GM12878 (cell line): ENCODE results near the gene PRKCI. TPM values are rescaled to one million over a fixed set of nuclear protein-coding genes. Genes with fewer than 3 reads are reported as not detected.
A peak's percentile ranks its signal among the peaks of the same experiment; 100 is the strongest.

ENCODE experiments used
- BCL11A ChIP-seq: IDR thresholded peaks from 2 replicates; pipeline ENCODE4 v1.6.1; 2011; ENCODE audit warnings: low read depth, low read length
- CBX3 ChIP-seq: fragments of 200-600 bp; sonication (generic); IDR thresholded peaks from 2 replicates; pipeline ENCODE4 v1.6.1; 2016; ENCODE audit warnings: low read depth, borderline replicate concordance
- CEBPB ChIP-seq, 2 experiments: fragments of 150-350 bp in 1 of 2; IDR thresholded peaks; 2 replicates each; pipeline ENCODE4 v1.6.1; 2012 to 2014; ENCODE audit warnings: low read depth in 2 of 2, low read length in 2 of 2, borderline replicate concordance in 1 of 2, inconsistent platforms in 1 of 2
- CHD1 ChIP-seq: IDR thresholded peaks from 2 replicates; pipeline ENCODE4 v1.6.1; 2012; ENCODE audit warnings: low read depth, low read length, improper control_type of control experiment
- JUNB ChIP-seq: IDR thresholded peaks from 2 replicates; pipeline ENCODE4 v1.6.1; 2016; ENCODE audit warnings: antibody characterized with exemption, mild to moderate bottlenecking
- KAT2A ChIP-seq: conservative IDR thresholded peaks from 2 replicates; pipeline ENCODE4 v1.6.1; 2011; ENCODE audit warnings: low read depth, low read length; ENCODE audit not compliant: control insufficient read depth
- KDM1A ChIP-seq: fragments of 200-600 bp; sonication (generic); IDR thresholded peaks from 2 replicates; pipeline ENCODE4 v1.6.1; 2016; ENCODE audit warnings: borderline replicate concordance
- MXI1 ChIP-seq: fragments of 150-350 bp; IDR thresholded peaks from 2 replicates; pipeline ENCODE4 v1.6.1; 2011; ENCODE audit warnings: low read depth, mild to moderate bottlenecking, inconsistent platforms, low read length, improper control_type of control experiment
- NFYB ChIP-seq: IDR thresholded peaks from 2 replicates; pipeline ENCODE4 v1.6.1; 2011; ENCODE audit warnings: low read depth, mild to moderate bottlenecking, low read length, improper control_type of control experiment, moderate library complexity; ENCODE audit not compliant: insufficient read depth
- NKRF ChIP-seq: fragments of 450-650 bp; conservative IDR thresholded peaks from 2 replicates; pipeline ENCODE4 v1.6.1; 2017; ENCODE audit warnings: mild to moderate bottlenecking, moderate library complexity
- PML ChIP-seq: IDR thresholded peaks from 2 replicates; pipeline ENCODE4 v1.6.1; 2012; ENCODE audit warnings: low read length, inconsistent platforms
- PRDM15 ChIP-seq: fragments of 450-650 bp; formaldehyde crosslinking; IDR thresholded peaks from 2 replicates; pipeline ENCODE4 v1.4.0; 2020; ENCODE audit warnings: mild to moderate bottlenecking, moderate library complexity
- SMAD5 ChIP-seq: IDR thresholded peaks from 2 replicates; pipeline ENCODE4 v1.6.1; 2016; ENCODE audit warnings: antibody characterized with exemption, low read depth
- ZNF217 ChIP-seq: fragments of 450-650 bp; IDR thresholded peaks from 2 replicates; pipeline ENCODE4 v1.6.1; 2017; ENCODE audit warnings: antibody characterized with exemption, mild to moderate bottlenecking
- ZNF384 ChIP-seq: IDR thresholded peaks from 2 replicates; pipeline ENCODE4 v1.6.1; 2012; ENCODE audit warnings: low read depth, mild to moderate bottlenecking, low read length, improper control_type of control experiment, borderline replicate concordance
- polyA plus RNA-seq, 11 experiments: library from polyadenylated mRNA; depleted of rRNA in 4 of 11; unstranded in 6 of 11; stranded (reverse) in 5 of 11; fragments of >200 nt; fragmentation: Nextera tagmentation in 4 of 11; fragmentation: Illumina TruSeq in 1 of 11; extraction: Ambion mirVana in 4 of 11; extraction: Trizol in 1 of 11; gene quantifications; 1 replicate in 1 of 11; 2 replicates in 10 of 11; pipeline versions ENCODE4 v1.2.1 to v1.2.3, GENCODE V29; 2011 to 2016; ENCODE audit warnings: inconsistent platforms in 2 of 11, missing spikeins in 2 of 11, low read depth in 1 of 11
- total RNA-seq, 4 experiments: library from RNA; depleted of rRNA in 3 of 4; stranded (reverse); fragments of >200 nt in 3 of 4; fragmentation: Illumina TruSeq in 1 of 4; extraction: Trizol in 1 of 4; gene quantifications; 2 replicates each; pipeline versions ENCODE4 v1.2.1 to v1.2.3, GENCODE V29; 2013 to 2021
- TF ChIP-seq, protein P1 (sequence below): IDR thresholded peaks from 2 replicates; pipeline ENCODE4 v1.6.1; 2012; ENCODE audit warnings: low read length, inconsistent platforms

The PRKCI gene
- total and polyA plus RNA-seq, 10 of the 15 experiments (the other 5 are each of a cell fraction or from before 2014, with no cell fraction given) = 3.5 to 15.4 (median 11.8) TPM

DNA sequence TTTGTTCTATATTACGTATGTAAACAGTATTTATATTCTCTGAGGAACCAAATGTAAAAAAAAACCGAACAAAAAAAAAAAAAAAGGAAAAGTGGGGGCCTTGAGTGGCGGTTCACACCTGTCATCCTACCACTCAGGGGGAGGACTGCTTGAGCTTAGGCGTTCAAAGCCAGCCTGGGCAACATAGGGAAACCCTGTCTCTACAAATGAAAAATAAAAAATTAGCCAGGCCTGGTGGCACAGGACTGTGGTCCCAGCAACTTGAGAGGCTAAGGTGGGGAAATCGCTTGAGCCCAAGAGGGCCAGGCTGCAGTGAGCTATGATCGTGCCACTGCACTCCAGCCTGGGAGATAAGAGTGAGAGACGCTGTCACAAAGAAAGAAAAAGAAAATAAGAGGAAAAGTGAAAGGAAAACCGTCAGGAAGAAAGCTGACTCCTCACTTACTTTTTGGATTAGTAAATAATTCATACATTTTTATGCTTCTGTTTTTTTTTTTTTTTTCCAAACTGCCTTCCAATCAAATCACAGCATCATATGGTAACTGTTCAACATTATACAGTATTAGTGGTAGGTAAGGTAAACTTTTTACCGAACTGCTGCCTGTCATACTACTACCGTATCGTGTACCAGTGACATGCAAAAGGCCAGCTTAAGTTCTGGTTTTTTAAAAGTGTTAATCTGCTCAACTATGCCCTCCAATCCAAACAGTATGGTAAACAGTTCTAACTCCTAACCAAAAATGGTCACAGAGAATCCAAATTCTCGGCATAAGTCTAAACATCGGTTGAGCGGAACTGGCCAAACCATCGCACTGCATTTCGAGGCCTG, 41.9 kb upstream of the PRKCI start (continued):
- TF ChIP-seq ZNF217 (no peak), JUNB (no peak), KAT2A (no peak), PML (no peak), CHD1 (no peak), ZNF384 (peak; percentile 71; the same call in 1 of the 2 replicates), MXI1 (no peak), NFYB (peak; percentile 91), CBX3 (no peak), BCL11A (no peak), KDM1A (no peak), SMAD5 (no peak), NKRF (no peak), PRDM15 (CRISPR knock-in tag) (no peak), CEBPB (IDR thresholded peaks at IDR 0.05; ENCODE audit: borderline replicate concordance in 1 of 2, low read depth in 2 of 2, low read length in 2 of 2) (no peak)
- TF ChIP-seq, protein P1, sequence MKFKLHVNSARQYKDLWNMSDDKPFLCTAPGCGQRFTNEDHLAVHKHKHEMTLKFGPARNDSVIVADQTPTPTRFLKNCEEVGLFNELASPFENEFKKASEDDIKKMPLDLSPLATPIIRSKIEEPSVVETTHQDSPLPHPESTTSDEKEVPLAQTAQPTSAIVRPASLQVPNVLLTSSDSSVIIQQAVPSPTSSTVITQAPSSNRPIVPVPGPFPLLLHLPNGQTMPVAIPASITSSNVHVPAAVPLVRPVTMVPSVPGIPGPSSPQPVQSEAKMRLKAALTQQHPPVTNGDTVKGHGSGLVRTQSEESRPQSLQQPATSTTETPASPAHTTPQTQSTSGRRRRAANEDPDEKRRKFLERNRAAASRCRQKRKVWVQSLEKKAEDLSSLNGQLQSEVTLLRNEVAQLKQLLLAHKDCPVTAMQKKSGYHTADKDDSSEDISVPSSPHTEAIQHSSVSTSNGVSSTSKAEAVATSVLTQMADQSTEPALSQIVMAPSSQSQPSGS = no peak
